ENCODE measurements around the gene CREB3.

Gene CREB3

GRCh38 chr9:35702696-35703095, 29.8 kb upstream of the CREB3 start:
- DNase-seq (ENCODE audit: low spot score) = no peak

- no peak for DNase-seq (ENCODE audit: low spot score)
Observed at GRCh38 chr9:35703906-35704672, 28.4 kb upstream of the CREB3 start.

GRCh38 chr9:35705372-35705771, 27.1 kb upstream of the CREB3 start:
- DNase-seq (ENCODE audit: low spot score) = no peak

- no peak for DNase-seq (ENCODE audit: low spot score)
Observed at GRCh38 chr9:35705836-35706430, 26.5 kb upstream of the CREB3 start.

GRCh38 chr9:35706951-35707350, 25.5 kb upstream of the CREB3 start:
- DNase-seq (ENCODE audit: low spot score) = no peak

- no peak for DNase-seq (ENCODE audit: low spot score)
Observed at GRCh38 chr9:35708146-35708545, 24.3 kb upstream of the CREB3 start.

- DNase-seq (ENCODE audit: low spot score) = no peak
Observed at GRCh38 chr9:35710818-35711500, 21.5 kb upstream of the CREB3 start.

- no peak for DNase-seq (ENCODE audit: low spot score)
Observed at GRCh38 chr9:35711501-35712428, 20.7 kb upstream of the CREB3 start.

- DNase-seq (ENCODE audit: low spot score) = no peak
Observed at GRCh38 chr9:35712762-35713400, 19.6 kb upstream of the CREB3 start.

- DNase-seq (ENCODE audit: low spot score) = no peak
Observed at GRCh38 chr9:35713578-35713977, 18.9 kb upstream of the CREB3 start.

- no peak for DNase-seq (ENCODE audit: low spot score)
Observed at GRCh38 chr9:35714123-35714522, 18.3 kb upstream of the CREB3 start.

- no peak for DNase-seq (ENCODE audit: low spot score)
Observed at GRCh38 chr9:35714579-35715252, 17.8 kb upstream of the CREB3 start.

GRCh38 chr9:35716230-35716629, 16.2 kb upstream of the CREB3 start:
- no peak for DNase-seq (ENCODE audit: low spot score)

- DNase-seq (ENCODE audit: low spot score) = no peak
Observed at GRCh38 chr9:35717132-35717870, 15.2 kb upstream of the CREB3 start.

GRCh38 chr9:35718721-35719511, 13.6 kb upstream of the CREB3 start:
- no peak for DNase-seq (ENCODE audit: low spot score)

- DNase-seq (ENCODE audit: low spot score) = no peak
Observed at GRCh38 chr9:35719546-35719945, 12.9 kb upstream of the CREB3 start.

GRCh38 chr9:35723426-35723825, 9.0 kb upstream of the CREB3 start:
- no peak for DNase-seq (ENCODE audit: low spot score)

- DNase-seq (ENCODE audit: low spot score) = no peak
Observed at GRCh38 chr9:35723908-35724307, 8.6 kb upstream of the CREB3 start.

GRCh38 chr9:35725362-35725761, 7.1 kb upstream of the CREB3 start:
- DNase-seq (ENCODE audit: low spot score) = no peak

GRCh38 chr9:35726931-35727330, 5.5 kb upstream of the CREB3 start:
- DNase-seq (ENCODE audit: low spot score) = peak; percentile 62
